K562 (cell line): ENCODE data around the gene MAN1A1. TPM values are rescaled to one million over a fixed set of nuclear protein-coding genes. Genes with fewer than 3 reads are reported as not detected.

Experiments used
- ATAC-seq: fragments of 200-7000 bp; cut with Tn5 transposase; 3 replicates; pipeline ENCODE4 v1.9.1; 2020; ENCODE audit warnings: moderate library complexity
- BruUV-seq: library from RNA; stranded (reverse); fragments of 400-500 nt; replicated peaks from 2 replicates; lab custom pipeline; 2021; lab: Mats Ljungman, UMichigan
- CTCF ChIA-PET: fragments of 300-600 bp; formaldehyde crosslinking; extraction: SDS; loops from one replicate; lab custom pipeline; 2021; ENCODE audit warnings: low intra/inter-chr PET ratio; lab: Yijun Ruan, JAX
- POLR2A ChIA-PET: fragments of 300-600, 350-650 bp; sonication (Branson Sonifier 250); formaldehyde crosslinking; extraction: SDS; loops from one replicate; lab custom pipeline; 2021; ENCODE audit warnings: antibody characterized with exemption, inconsistent platforms; lab: Yijun Ruan, JAX
- DNase-seq, 4 experiments: peaks; one replicate each; pipeline versions ENCODE4 v3.0.0 to v3.0.0-alpha.2; 2011 to 2018; ENCODE audit warnings: low spot score in 3 of 4, mixed read lengths in 3 of 4; ENCODE audit errors: extremely low read depth in 1 of 4
- FAIRE-seq: peaks from 2 replicates; lab custom pipeline; 2011; peaks lifted over from hg19 to GRCh38; lab: Jason Lieb, UNC
- H2AFZ ChIP-seq: 2 replicates; pipeline ENCODE4 v1.6.0; 2011; ENCODE audit warnings: low read depth, low read length, control low read depth, inconsistent platforms
- H3K27ac ChIP-seq: fragments of 200-600 bp; 3 replicates; pipeline ENCODE4 v1.8.0; 2011; ENCODE audit warnings: low read depth, mild to moderate bottlenecking, control low read depth, inconsistent platforms, low read length, moderate library complexity, mixed read lengths; ENCODE audit errors: extremely low read depth
- H3K27me3 ChIP-seq, 2 experiments: fragments of 300-600 bp in 1 of 2; 2 replicates in 1 of 2; 3 replicates in 1 of 2; pipeline versions ENCODE4 v1.6.0 to v1.8.0; 2011; ENCODE audit warnings: inconsistent platforms in 2 of 2, low read length in 2 of 2, mild to moderate bottlenecking in 1 of 2, mixed read lengths in 1 of 2, moderate library complexity in 1 of 2; ENCODE audit not compliant: control insufficient read depth in 2 of 2, insufficient read depth in 2 of 2
- H3K36me3 ChIP-seq: fragments of 300-600 bp; 3 replicates; pipeline ENCODE4 v1.8.0; 2011; ENCODE audit warnings: mild to moderate bottlenecking, low read length, inconsistent platforms; ENCODE audit not compliant: control insufficient read depth, insufficient read depth
- H3K4me1 ChIP-seq, 2 experiments: fragments of 200-600 bp in 1 of 2; replicated peaks in 1 of 2; 2 replicates in 1 of 2; 3 replicates in 1 of 2; pipeline versions ENCODE4 v1.5.1 to v1.8.0; 2011; ENCODE audit warnings: inconsistent platforms in 2 of 2, low read length in 2 of 2, mild to moderate bottlenecking in 1 of 2, mixed read lengths in 1 of 2, moderate library complexity in 1 of 2; ENCODE audit not compliant: control insufficient read depth in 2 of 2, insufficient read depth in 2 of 2
- H3K4me2 ChIP-seq: 2 replicates; pipeline ENCODE4 v1.6.1; 2011; ENCODE audit warnings: low read length, control low read depth, inconsistent platforms, mixed read lengths; ENCODE audit not compliant: insufficient read depth
- H3K4me3 ChIP-seq: fragments of 200-600 bp; sonication (generic), shearing (Covaris generic); 2 replicates; pipeline ENCODE4 v1.5.1; 2016; ENCODE audit warnings: control low read depth, inconsistent platforms
- H3K79me2 ChIP-seq: fragments of 200-600 bp; 3 replicates; pipeline ENCODE4 v1.8.0; 2011; ENCODE audit warnings: low read length, inconsistent platforms; ENCODE audit not compliant: control insufficient read depth, insufficient read depth
- H3K9ac ChIP-seq, 2 experiments: 2 replicates each; pipeline versions ENCODE4 v1.6.0 to v1.6.1; 2011; ENCODE audit warnings: low read depth in 2 of 2, low read length in 2 of 2, control low read depth in 1 of 2, inconsistent platforms in 1 of 2, mild to moderate bottlenecking in 1 of 2, mixed read lengths in 1 of 2; ENCODE audit not compliant: insufficient read depth in 1 of 2
- H3K9me1 ChIP-seq: one replicate; pipeline ENCODE4 v1.6.0; 2011; ENCODE audit warnings: inconsistent platforms, mild to moderate bottlenecking, low read length, moderate library complexity; ENCODE audit not compliant: control insufficient read depth, insufficient read depth
- H3K9me3 ChIP-seq: replicated peaks from 2 replicates; pipeline ENCODE4 v1.5.1; 2011; ENCODE audit warnings: low read depth, low read length, inconsistent platforms; ENCODE audit not compliant: control insufficient read depth, insufficient read depth
- H4K20me1 ChIP-seq: replicated peaks from 2 replicates; pipeline ENCODE4 v1.6.1; 2011; ENCODE audit warnings: low read length, inconsistent platforms, mixed read lengths; ENCODE audit not compliant: control insufficient read depth, insufficient read depth
- CAMTA2 ChIP-seq: fragments of 250-450 bp; sonication (Bioruptor Pico); conservative IDR thresholded peaks from 2 replicates; pipeline ENCODE4 v1.5.1; 2022
- CTBP1 ChIP-seq: fragments of 450-650 bp; IDR thresholded peaks from 2 replicates; pipeline ENCODE4 v1.6.1; 2016; ENCODE audit warnings: borderline replicate concordance
- FOSL1 ChIP-seq: fragments of 200-800 bp; sonication (Bioruptor generic); conservative IDR thresholded peaks from 2 replicates; pipeline ENCODE4 v1.6.1; 2016; ENCODE audit warnings: missing genetic modification characterization, missing compliant biosample characterization
- FOXA3 ChIP-seq, 2 experiments: fragments of 450-650 bp in 1 of 2; sonication (generic) in 1 of 2; formaldehyde crosslinking; IDR thresholded peaks in 1 of 2; conservative IDR thresholded peaks in 1 of 2; 2 replicates each; pipeline versions ENCODE4 v1.4.0 to v1.8.0; 2020 to 2022; ENCODE audit warnings: mild to moderate bottlenecking in 2 of 2, missing genetic modification reagents in 1 of 2
- HMGN3 ChIP-seq: IDR thresholded peaks from 2 replicates; pipeline ENCODE4 v1.6.1; 2011; ENCODE audit warnings: borderline replicate concordance, low read depth, mild to moderate bottlenecking, mixed read lengths, low read length; ENCODE audit not compliant: insufficient read length; ENCODE audit errors: extremely low read depth
- JUND ChIP-seq, 2 experiments: IDR thresholded peaks; 2 replicates in 1 of 2; 3 replicates in 1 of 2; pipeline ENCODE4 v1.6.1; 2011; ENCODE audit warnings: borderline replicate concordance in 2 of 2, low read depth in 2 of 2, low read length in 2 of 2, improper control_type of control experiment in 1 of 2, missing biosample characterization in 1 of 2, missing genetic modification characterization in 1 of 2, missing genetic modification reagents in 1 of 2
- KLF16 ChIP-seq: IDR thresholded peaks from 2 replicates; pipeline ENCODE4 v1.6.1; 2016; ENCODE audit warnings: antibody characterized with exemption
- KLF6 ChIP-seq: fragments of 250-450 bp; sonication (Bioruptor Pico); IDR thresholded peaks from 2 replicates; pipeline ENCODE4 v1.4.0; 2020; ENCODE audit warnings: mild to moderate bottlenecking, moderate library complexity, borderline replicate concordance
- MBD2 ChIP-seq: sonication (generic); IDR thresholded peaks from 2 replicates; pipeline ENCODE4 v1.6.1; 2016; ENCODE audit warnings: low read depth, borderline replicate concordance
- SIN3A ChIP-seq, 2 experiments: fragments of 150-350 bp in 1 of 2; IDR thresholded peaks; 2 replicates each; pipeline ENCODE4 v1.6.1; 2011 to 2016; ENCODE audit warnings: borderline replicate concordance in 2 of 2, low read depth in 2 of 2, low read length in 2 of 2, mild to moderate bottlenecking in 2 of 2, moderate library complexity in 2 of 2; ENCODE audit not compliant: control insufficient read depth in 1 of 2
- TRIM25 ChIP-seq: fragments of 450-650 bp; IDR thresholded peaks from 2 replicates; pipeline ENCODE4 v1.7.0; 2016; ENCODE audit warnings: borderline replicate concordance
- U2AF1 ChIP-seq: fragments of 200-400 bp; formaldehyde crosslinking; optimal IDR thresholded peaks from 2 replicates; pipeline ENCODE3; 2017; ENCODE audit warnings: mild to moderate bottlenecking, low read depth, low read length, moderate library complexity
- ZNF253 ChIP-seq: fragments of 250-450 bp; sonication (Bioruptor Pico); conservative IDR thresholded peaks from 2 replicates; pipeline ENCODE4 v1.6.1; 2021; ENCODE audit warnings: mild to moderate bottlenecking
- ZNF57 ChIP-seq: fragments of 450-650 bp; formaldehyde crosslinking; IDR thresholded peaks from 2 replicates; pipeline ENCODE4 v1.4.0; 2020; ENCODE audit warnings: mild to moderate bottlenecking, moderate library complexity
- ZNF644 ChIP-seq: fragments of 200-800 bp; sonication (Bioruptor generic); IDR thresholded peaks from 2 replicates; pipeline ENCODE4 v1.6.1; 2016; ENCODE audit warnings: low read depth, missing genetic modification characterization, missing compliant biosample characterization
- WGBS: fragments of 100-300 bp; shearing (Covaris generic); methylation state at CpG from one replicate; pipeline ENCODE4 v1.1.6; 2016; ENCODE audit warnings: low coverage, mixed read lengths; ENCODE audit not compliant: insufficient coverage; ENCODE audit errors: missing lambda C conversion rate; 5-methylcytosine and 5-hydroxymethylcytosine counted together
- in situ Hi-C: fragments of 300-500 bp; cut with MboI; formaldehyde crosslinking; loops from 4 replicates; pipeline ENCODE4 v1.15.0; 2018; ENCODE audit warnings: inconsistent platforms, mixed read lengths
- intact Hi-C: fragments of 100-400 bp; cut with micrococcal nuclease; formaldehyde crosslinking; loops from 2 replicates; pipeline ENCODE4 v1.14.2; 2022
- polyA plus RNA-seq, 8 experiments: library from polyadenylated mRNA; depleted of rRNA in 4 of 8; stranded (reverse) in 5 of 8; unstranded in 3 of 8; fragments of >200 nt; fragmentation: Nextera tagmentation in 2 of 8; fragmentation: Illumina TruSeq in 1 of 8; extraction: Ambion mirVana in 2 of 8; extraction: Trizol in 1 of 8; gene quantifications; 2 replicates each; pipeline versions ENCODE4 v1.2.1 to v1.2.3, GENCODE V29; 2011 to 2014; ENCODE audit warnings: inconsistent platforms in 1 of 8, missing spikeins in 1 of 8
- total RNA-seq, 7 experiments: library from RNA; depleted of rRNA in 6 of 7; stranded (reverse); fragments of >200 nt in 6 of 7; fragmentation: Illumina TruSeq in 2 of 7; extraction: Trizol in 2 of 7; gene quantifications; 2 replicates each; pipeline versions ENCODE4 v1.2.1 to v1.2.3, GENCODE V29; 2011 to 2021; ENCODE audit warnings: low replicate concordance in 1 of 7

Gene MAN1A1
- total and polyA plus RNA-seq, 9 of the 15 experiments (the other 6 are each of a cell fraction or from before 2014, with no cell fraction given), result 24.5 to 78.4 (median 59.7) TPM

- TF ChIP-seq JUND (IDR thresholded peaks at IDR 0.05; ENCODE audit: borderline replicate concordance, low read depth, low read length) (peak; percentile 63; the same call in 1 of the 2 replicates), JUND (tag; IDR thresholded peaks at IDR 0.05; ENCODE audit: borderline replicate concordance, low read depth, low read length) (peak; percentile 34; the same call in 1 of the 3 replicates)
- TF ChIP-seq, all 486 proteins: peak for 59
These were observed 210.5 kb downstream of the MAN1A1 start (continued) for GRCh38 chr6:119138906-119139541.

GRCh38 chr6:119137194-119138072, 212.1 kb downstream of the MAN1A1 start:
- Histone ChIP-seq H2AFZ (peak overlapping the region; percentile 76), H3K27me3 (no peaks in the 10 kb centered on the region), H3K4me1 (peaks cover 37 to 53% of the 10 kb centered on the region in 2 experiments), H3K9me3 (no peaks in the 10 kb centered on the region), H3K9ac (peak overlapping the region; percentile 31 to 81; a peak in 3 of 4 replicates), H3K27ac (peak overlapping the region; percentile 83), H3K79me2 (no peaks in the 10 kb centered on the region), H4K20me1 (no peaks in the 10 kb centered on the region), H3K4me3 (no peak overlapping the region), H3K9me1 (no peaks in the 10 kb centered on the region), H3K4me2 (peak overlapping the region; percentile 64), H3K36me3 (no peaks in the 10 kb centered on the region)
- ATAC-seq, result peak; percentile 79
- no TSS peak for BruUV-seq
- ChIA-PET CTCF (no interaction called here), POLR2A (interaction anchor here (0.6 to 3.6 kb wide), 11 partner anchors 10 to 1644 kb away, joined by 3 to 25 read pairs (median 4); partner anchors contain the start of gene ASF1A)
- in situ Hi-C loops (no loop called here), intact Hi-C loops (loop anchor here (2.0 to 5.0 kb wide), 3 partner anchors 33 to 175 kb away; no protein-coding TSS in a partner anchor)
- DNase-seq, result peak; percentile 47 to 83 (median 60)
- 10% methylated on average over 5 of the region's 5 CpGs for WGBS
- FAIRE-seq, result peak; percentile 90
- TF ChIP-seq TRIM25, result no peak; the same call in 1 of the 2 replicates
- peak; percentile 80 for TF ChIP-seq CTBP1
- peak; percentile 31 for TF ChIP-seq HMGN3
- TF ChIP-seq CAMTA2, result no peak
- no peak for TF ChIP-seq U2AF1
- TF ChIP-seq KLF16, result peak; percentile 60
- TF ChIP-seq SIN3A (IDR thresholded peaks at IDR 0.05; ENCODE audit: borderline replicate concordance in 2 of 2, control insufficient read depth in 1 of 2, low read depth in 2 of 2, low read length in 2 of 2), result no peak
- TF ChIP-seq MBD2, result no peak; the same call in 1 of the 2 replicates
- peak; percentile 73; the same call in 1 of the 2 replicates for TF ChIP-seq ZNF644 (tag)
- TF ChIP-seq FOXA3 (CRISPR knock-in tag; conservative IDR thresholded peaks at IDR 0.05 in 1 of 2, IDR thresholded peaks at IDR 0.05 in 1 of 2), result no peak
- no peak for TF ChIP-seq ZNF253
- TF ChIP-seq KLF6, result no peak; the same call in 1 of the 2 replicates
- TF ChIP-seq FOSL1 (tag), result peak; percentile 89
- no peak for TF ChIP-seq ZNF57
